Measurements from ENCODE around the gene CLASP1. TPM values are rescaled to one million over a fixed set of nuclear protein-coding genes. Genes with fewer than 3 reads are reported as not detected.

Gene CLASP1
- total and polyA plus RNA-seq, 2 of the 8 experiments (the other 6 are each of a cell fraction or from before 2014, with no cell fraction given) = 7.3 to 53.9 TPM

- no peak overlapping the region for H3K4me2 ChIP-seq (ENCODE audit: insufficient read depth in 1 of 2, low read depth in 2 of 2, low read length in 2 of 2)
- no peak overlapping the region for H4K91ac ChIP-seq (replicated peaks; ENCODE audit: insufficient read length, low read length)
- no peaks in the 10 kb centered on the region for H3K9me3 ChIP-seq (ENCODE audit: insufficient read depth in 2 of 2, low read depth in 1 of 2, low read length in 1 of 2)
- no peaks in the 10 kb centered on the region for H3K4me1 ChIP-seq (replicated peaks in 1 of 4; ENCODE audit: control insufficient read depth in 3 of 4, insufficient read depth in 4 of 4, low read length in 3 of 4)
- H3K27me3 ChIP-seq (replicated peaks in 1 of 4; ENCODE audit: control insufficient read depth in 3 of 4, extremely low read depth in 1 of 4, insufficient read depth in 3 of 4, low read length in 3 of 4) = no peaks in the 10 kb centered on the region
- H3K79me2 ChIP-seq (ENCODE audit: control insufficient read depth in 1 of 2, insufficient read depth in 2 of 2, low read length in 2 of 2) = no peaks in the 10 kb centered on the region
- no peak overlapping the region for H3K56ac ChIP-seq (replicated peaks; ENCODE audit: insufficient read length, low read depth, low read length)
- H3K4ac ChIP-seq (replicated peaks; ENCODE audit: insufficient read length, low read depth, low read length) = no peak overlapping the region
- no peak overlapping the region for H3K4me3 ChIP-seq (ENCODE audit: extremely low read depth in 1 of 4, insufficient read depth in 2 of 4, low read depth in 3 of 4, low read length in 4 of 4)
- H3K23me2 ChIP-seq (ENCODE audit: low read depth, low read length) = no peaks in the 10 kb centered on the region
- H2AK5ac ChIP-seq (ENCODE audit: low read depth, low read length) = no peak overlapping the region
- CTCF ChIA-PET (ENCODE audit: partially characterized antibody) = interaction anchor here (0.5 to 1.6 kb wide), 5 partner anchors 14 to 803 kb away, joined by 3 to 7 read pairs (median 3); no protein-coding TSS in a partner anchor
- no peak overlapping the region for H3K18ac ChIP-seq (ENCODE audit: extremely low read depth, low read length)
- H2BK12ac ChIP-seq (ENCODE audit: low read depth, low read length) = no peak overlapping the region
- DNase-seq (ENCODE audit: low read depth in 1 of 2, low spot score in 2 of 2) = no peak
- peaks cover 0 to 4% of the 10 kb centered on the region in 2 experiments for H4K20me1 ChIP-seq (replicated peaks in 1 of 2; ENCODE audit: control insufficient read depth in 1 of 2, insufficient read depth in 2 of 2, low read length in 2 of 2)
- H3K27ac ChIP-seq (ENCODE audit: low read depth, low read length) = no peak overlapping the region
- POLR2A ChIA-PET (ENCODE audit: partially characterized antibody) = no interaction called here
- WGBS, 2 experiments (ENCODE audit: extremely low coverage in 1 of 2, insufficient coverage in 1 of 2, insufficient read length in 1 of 2, insufficient replicate concordance in 2 of 2, low coverage in 1 of 2, low lambda C conversion rate in 2 of 2, missing lambda C conversion rate in 1 of 2) = 91% methylated on average over 8 of the region's 8 CpGs; no CpG with 5 or more reads in 1 of the 2 experiments
- H3K79me1 ChIP-seq (ENCODE audit: low read depth, low read length) = no peaks in the 10 kb centered on the region
- H3K23ac ChIP-seq (ENCODE audit: insufficient read length) = no peak overlapping the region
- peaks cover 10 to 23% (median 13%) of the 10 kb centered on the region in 4 experiments; a peak in 7 of 8 replicates for H3K36me3 ChIP-seq (ENCODE audit: control insufficient read depth in 2 of 4, insufficient read depth in 4 of 4, low read length in 3 of 4)
- H2BK5ac ChIP-seq (ENCODE audit: low read depth, low read length) = no peak overlapping the region
- H4K8ac ChIP-seq (ENCODE audit: extremely low read depth, insufficient read depth, low read length) = no peak overlapping the region
- no peak overlapping the region for H4K5ac ChIP-seq (ENCODE audit: insufficient read length, low read depth, low read length)
- no peak overlapping the region for H3K9ac ChIP-seq (replicated peaks in 1 of 4; ENCODE audit: extremely low read depth in 1 of 4, low read depth in 3 of 4, low read length in 3 of 4)
- H2AFZ ChIP-seq (ENCODE audit: low read length) = no peak overlapping the region
- H3K14ac ChIP-seq (ENCODE audit: insufficient read length) = no peak overlapping the region
- no peak overlapping the region for H2BK120ac ChIP-seq (replicated peaks; ENCODE audit: low read depth, low read length)
- no peak overlapping the region for H2BK15ac ChIP-seq (ENCODE audit: low read length)
- H2BK20ac ChIP-seq (ENCODE audit: low read length) = no peak overlapping the region
- no peak for FAIRE-seq
- TF ChIP-seq ATF2 (IDR thresholded peaks at IDR 0.05; ENCODE audit: low read length) = no peak
- TF ChIP-seq TAF7 (optimal IDR thresholded peaks at IDR 0.05; ENCODE audit: borderline replicate concordance, low read depth, low read length) = no peak
- no peak for TF ChIP-seq SRF (IDR thresholded peaks at IDR 0.05; ENCODE audit: low read depth, low read length)
- no peak for TF ChIP-seq EP300 (IDR thresholded peaks at IDR 0.05; ENCODE audit: borderline replicate concordance in 1 of 2, low read depth in 2 of 2, low read length in 2 of 2)
- no peak for TF ChIP-seq EZH2 (IDR thresholded peaks at IDR 0.05; ENCODE audit: low read depth, low read length, severe bottlenecking)
- no peak for TF ChIP-seq NANOG (IDR thresholded peaks at IDR 0.05; ENCODE audit: insufficient read depth, low read depth, low read length, poor library complexity, severe bottlenecking)
- no peak for TF ChIP-seq RBBP5 (IDR thresholded peaks at IDR 0.05; ENCODE audit: borderline replicate concordance, low read depth, low read length)
- no peak for TF ChIP-seq MAX (IDR thresholded peaks at IDR 0.05)
- TF ChIP-seq TAF1 (IDR thresholded peaks at IDR 0.05; ENCODE audit: low read depth, low read length) = no peak
Observed at GRCh38 chr2:121429119-121429903, 220.0 kb downstream of the CLASP1 start.

Data from H1 (cell line).